NCI-H460 (cell line): ENCODE measurements around the gene CCT7. TPM values are rescaled to one million over a fixed set of nuclear protein-coding genes. Genes with fewer than 3 reads are reported as not detected.

ENCODE experiments used
- DNase-seq: peaks from one replicate; pipeline ENCODE4 v3.0.0-alpha.2; 2016; ENCODE audit warnings: low read depth; ENCODE audit errors: extremely low read depth
- total RNA-seq: library from RNA; depleted of rRNA; stranded (reverse); fragments of >200 nt; shearing (Covaris generic); gene quantifications from 2 replicates; pipeline ENCODE4 v1.2.3, GENCODE V29; 2014

The CCT7 gene
- total RNA-seq, 1 experiment from 2014 or later, result 538 TPM

DNA sequence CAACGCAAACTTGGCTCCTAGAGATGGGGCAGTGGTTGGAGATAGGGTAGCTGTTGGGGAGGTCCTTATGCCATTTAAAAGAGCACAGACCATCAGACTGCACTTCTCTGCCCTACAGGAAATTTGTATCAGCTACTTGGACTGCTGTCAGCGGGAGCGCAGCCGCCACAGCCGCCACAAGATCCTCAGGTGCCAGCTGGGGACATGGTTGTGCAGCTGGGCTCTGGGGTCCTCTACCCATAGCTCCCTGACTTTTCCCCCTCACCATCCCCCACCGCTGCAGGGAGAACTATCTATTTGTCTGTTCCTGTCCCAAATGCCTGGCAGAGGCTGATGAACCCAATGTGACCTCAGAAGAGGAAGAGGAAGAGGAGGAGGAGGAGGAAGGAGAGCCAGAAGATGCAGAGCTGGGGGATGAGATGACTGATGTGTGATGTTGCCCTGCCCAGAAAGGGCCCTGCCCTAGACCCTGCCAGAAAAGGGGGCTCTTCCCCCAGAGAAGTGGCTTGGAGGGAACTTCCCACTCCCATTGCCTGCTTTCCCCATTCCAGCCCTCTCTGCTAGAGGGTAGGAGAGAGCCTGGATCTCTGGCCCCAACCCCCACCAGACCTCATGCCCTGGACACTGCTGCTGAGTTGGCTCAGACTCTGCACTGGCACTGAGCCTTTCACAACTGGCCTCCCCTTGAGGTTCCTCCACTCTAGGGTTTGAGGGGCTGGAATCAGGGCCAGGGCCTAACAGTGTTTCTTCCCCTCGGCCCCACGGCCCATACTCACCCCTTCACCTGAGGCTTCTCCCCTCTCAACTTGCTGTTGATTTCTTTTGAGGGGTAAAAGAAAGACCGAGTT is 8.4 kb upstream of the CCT7 start:
- no peak for DNase-seq

DNA sequence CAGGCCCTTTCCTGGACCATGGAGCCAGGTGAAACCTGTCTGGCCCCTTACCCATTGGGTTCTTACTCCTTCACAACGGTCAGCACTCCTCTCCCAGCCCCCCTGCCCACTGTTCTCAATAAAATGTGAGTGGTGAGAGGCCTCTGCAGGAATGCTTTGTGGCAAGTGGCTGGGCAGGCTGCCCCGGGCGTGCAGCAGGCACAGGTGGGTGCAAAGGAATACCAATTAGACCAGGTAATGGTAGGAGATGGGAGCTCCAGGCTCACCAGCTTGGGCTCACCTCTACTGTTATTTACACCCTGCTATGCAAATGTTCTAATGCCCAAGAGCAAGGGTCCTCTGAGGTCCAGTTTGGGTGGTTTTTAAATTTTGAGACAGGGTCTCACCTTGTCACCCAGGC is 7.0 kb upstream of the CCT7 start:
- no peak for DNase-seq

DNA sequence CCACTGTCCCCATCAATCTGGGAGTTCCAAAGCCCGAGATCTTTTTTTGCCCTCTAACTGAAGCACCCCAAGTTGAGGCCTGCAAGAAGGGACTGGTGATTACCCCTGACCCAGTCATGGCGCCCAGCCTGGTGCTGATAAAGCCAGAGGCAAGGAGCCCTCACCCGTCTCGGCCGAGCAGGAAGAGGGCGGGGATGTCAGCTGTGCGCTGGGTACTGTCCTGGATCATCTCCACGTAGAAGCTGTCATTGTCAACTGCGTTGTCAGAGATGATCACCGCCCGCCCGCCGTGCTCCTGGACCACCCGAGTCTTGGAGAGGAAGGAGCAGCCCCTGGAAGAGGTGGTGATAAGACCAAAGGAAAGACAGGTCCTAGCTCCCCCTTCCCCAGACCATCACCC is 5.5 kb upstream of the CCT7 start:
- no peak for DNase-seq

DNA sequence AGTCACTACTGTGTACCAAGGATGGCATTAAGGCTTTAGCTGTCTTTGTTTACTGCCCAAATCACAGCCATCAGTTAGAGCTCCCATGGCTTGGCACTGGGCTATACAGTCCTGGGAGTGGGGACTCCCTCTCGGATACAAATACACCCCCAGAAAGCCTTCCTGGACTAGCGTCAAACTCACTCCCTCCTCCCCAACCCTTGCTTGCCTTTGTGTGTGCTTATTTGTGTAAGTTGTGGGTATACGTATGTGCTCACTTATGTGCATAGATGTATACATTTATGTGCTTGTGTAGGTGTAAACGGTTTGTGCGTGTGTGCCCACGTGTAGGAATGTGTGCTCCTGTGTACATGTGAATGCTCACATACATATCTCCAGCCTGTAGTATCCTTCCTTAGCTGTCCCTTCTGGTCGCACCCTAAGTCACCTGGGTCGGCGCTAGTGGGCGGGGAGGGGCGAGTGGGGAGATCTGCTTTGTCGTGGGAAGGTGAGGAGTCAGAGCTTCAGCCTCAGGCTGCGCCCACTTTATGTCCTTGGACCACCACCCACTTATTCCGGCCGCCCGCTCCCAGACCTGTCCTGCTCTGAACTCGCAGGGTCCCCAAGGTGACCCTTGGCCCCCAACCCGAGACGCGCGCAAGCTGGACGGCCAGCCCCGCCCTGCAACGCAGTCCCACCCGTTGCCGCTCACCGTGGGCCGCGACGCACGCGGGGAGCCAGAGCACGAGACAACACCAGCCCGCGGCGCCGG is 1.5 kb upstream of the CCT7 start:
- no peak for DNase-seq

DNA sequence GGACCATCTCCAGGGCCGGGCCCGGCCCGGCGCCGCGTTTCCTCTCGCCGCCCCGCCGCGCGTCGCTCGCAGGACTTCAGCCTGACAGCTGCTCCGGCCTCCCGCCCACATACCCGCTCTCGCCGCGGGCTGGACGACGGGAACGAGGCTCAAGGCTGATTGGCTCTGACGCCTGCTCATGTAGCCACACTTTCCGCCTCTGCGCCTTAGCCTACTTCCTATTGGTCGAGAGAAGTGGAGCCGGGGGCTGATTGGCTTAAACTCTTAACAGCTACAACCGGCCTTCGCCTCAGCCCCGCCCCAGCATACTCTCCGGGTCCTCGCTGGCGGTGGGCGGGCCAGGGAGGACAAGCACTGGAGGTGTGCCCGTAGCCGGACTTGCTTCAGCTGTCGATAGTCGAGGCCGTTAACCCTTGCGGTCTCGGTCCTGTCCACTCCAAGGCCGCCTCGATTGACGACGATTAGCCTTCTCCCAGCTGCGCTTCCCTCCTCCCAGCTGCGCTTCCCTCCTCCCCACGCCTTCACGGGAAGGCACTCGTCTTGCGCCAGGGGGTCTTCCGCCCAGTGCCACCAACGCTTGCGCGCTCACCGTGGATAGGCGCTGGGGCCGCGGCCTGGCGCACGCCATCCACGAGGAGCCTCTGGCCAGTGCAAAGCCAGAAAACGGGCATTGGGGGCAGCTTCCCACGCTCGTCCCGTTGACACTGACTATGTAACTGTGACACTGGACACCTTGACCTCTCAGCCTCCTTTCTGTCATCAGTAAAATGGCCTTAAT is 765 bp upstream of the CCT7 start, which contains the start of gene PRADC1:
TSS of gene PRADC1 (minus strand) at position 86 of the 778 bp plus-strand sequence. CDS start at position 7, 79 bp downstream.
- DNase-seq, result peak; percentile 100

DNA sequence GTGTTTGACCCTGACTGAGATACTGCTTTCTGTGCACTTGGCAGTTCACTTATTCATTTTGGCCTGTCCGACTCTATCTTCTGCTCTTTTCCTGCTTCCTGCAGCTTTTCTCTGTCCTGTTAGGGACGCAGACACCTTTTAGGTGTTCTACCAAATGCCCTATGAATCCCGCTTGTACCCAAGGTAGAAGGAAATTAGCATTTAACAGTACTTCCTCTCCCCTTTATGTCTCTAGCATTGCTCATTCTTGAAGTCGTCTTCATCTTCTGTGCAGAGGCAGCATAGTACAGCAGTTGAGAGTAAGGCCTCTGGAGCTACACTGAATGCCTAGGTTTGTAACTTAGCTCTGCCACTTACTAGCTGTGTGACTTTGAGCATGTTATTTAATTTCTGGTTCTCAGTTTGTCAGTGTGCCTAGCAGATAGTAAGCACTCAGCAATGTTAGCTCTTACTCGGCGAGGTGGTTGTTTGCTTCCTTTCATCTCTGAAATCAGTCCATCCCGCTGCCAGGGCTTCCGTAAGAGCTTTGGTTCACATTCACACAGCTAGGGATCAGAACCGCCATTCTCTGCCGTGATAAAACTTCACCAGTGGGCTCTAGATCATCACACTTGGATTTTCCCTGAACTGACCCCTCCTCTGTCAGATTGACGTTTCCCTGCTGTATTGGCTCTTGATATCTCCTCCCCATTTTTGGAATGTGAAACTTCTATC is 1.4 kb downstream of the CCT7 start:
- no peak for DNase-seq

DNA sequence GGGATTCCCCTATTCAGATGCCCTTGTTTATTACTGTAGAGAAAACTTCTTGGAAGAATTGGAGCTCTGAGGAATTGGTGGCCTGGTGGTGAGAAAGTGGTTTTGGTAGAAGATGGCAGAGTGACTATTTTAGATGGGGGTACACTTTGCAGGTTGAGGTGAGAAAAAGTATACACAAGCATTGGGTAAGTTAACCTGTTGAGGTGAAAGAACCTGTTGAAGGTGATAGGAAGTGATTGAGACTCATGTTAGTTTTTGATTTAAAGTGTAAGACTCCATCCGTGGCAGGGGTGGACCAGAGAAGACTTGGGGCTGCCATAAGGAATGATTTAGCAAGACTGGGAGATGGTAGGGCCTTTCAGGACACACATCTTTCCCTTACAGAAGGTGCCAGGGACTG is 3.1 kb downstream of the CCT7 start:
- no peak for DNase-seq

DNA sequence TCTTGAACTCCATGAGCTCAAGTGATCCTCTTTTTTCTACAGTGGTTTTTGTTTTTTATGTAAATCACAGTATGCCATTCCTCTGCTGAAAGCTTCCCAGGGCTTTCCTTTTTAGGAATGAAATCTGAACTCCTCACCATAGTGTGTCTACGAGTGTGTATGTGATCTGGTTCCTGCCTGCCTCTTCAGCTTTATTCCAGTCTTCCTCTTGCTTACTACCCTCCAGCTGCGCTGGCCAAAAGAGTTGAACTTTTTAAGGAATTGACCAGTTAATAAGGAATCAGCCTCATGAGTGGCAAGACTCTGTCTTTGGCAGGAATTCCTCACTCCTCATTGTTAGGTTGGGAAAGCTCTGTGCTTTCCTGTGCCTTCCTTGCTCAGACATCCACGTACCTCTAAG is 4.0 kb downstream of the CCT7 start:
- DNase-seq, result no peak

DNA sequence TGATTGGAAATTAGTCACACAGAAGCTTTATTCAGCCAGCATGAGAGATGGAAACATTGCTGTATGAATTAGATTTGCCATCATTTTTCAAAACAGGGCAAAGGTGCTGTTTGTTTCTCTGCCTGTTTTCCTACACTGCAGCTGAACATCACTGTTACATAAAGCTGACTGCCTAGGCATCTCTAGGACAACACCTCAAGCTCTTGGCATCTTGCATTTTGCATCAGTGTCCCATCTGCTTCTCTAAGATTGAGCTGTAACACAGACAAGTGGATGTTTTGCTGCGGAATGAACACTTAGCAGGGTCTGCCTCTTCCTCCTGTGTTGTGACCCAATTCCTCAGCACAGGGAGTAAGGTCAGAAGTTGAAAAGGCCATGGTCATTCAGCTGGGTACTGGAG is 4.9 kb downstream of the CCT7 start:
- no peak for DNase-seq

DNA sequence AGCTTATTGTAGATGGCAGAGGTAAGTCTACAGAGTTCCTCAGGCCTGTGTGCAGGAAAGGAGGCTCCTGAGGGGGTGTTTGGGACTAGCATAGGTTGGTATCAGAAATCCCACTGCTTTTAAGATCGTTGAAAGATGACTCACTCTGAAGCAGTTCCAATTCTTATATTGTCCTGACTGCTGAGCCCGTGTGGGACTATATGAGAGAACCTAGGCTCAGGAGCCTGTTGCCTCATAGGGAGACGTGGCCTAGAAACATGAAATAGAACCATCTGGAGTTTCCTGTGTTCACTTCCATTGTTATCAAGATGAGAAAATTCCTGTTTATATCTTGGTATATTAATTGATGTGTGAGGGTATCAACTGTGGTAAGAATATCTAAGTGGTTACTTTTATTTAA is 5.7 kb downstream of the CCT7 start:
- no peak for DNase-seq

DNA sequence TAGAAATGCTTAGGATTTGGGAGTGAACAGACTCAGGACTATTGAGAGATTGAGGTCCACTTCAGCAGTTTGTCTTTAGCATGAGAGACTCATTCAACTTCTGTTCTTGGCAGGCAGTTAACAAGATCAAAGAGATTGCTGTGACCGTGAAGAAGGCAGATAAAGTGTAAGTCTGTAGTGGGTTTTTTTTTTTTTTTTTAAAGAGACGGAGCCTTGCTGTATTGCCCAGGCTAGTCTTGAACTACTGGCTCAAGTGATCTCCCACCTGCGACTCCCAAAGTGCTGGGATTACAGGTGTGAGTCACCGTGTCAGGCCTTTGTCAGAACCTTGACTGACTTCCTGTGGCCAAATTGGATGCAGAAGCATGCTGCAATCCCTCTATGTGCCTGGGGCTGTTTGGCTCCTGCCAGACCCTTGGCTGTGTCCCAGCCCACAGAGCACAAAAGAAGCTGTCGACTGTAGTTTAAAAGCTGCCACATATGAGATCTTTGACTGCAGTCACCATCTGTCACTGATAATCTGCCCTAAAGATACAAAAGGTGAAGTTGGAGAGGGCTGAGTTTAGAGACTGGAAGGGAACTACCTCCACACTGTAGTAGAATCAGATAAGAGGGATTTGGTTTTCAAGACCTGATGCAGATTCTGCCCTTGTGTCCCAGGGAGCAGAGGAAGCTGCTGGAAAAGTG is 9.9 kb downstream of the CCT7 start:
- DNase-seq, result no peak

DNA sequence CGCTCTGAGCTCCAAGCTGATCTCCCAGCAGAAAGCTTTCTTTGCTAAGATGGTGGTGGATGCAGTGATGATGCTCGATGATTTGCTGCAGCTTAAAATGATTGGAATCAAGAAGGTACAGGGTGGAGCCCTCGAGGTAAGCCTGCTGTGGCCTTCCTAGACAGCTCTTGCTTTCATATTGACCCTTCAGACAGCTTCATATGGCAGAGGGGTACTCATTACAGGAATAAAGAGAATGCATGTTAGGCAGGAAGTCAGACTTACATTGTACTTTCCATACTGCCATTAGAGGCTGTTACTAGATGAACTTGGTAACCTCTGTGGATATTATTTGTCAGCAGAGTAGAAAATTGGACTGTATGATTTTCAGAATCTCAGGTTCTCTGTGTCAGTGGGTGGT is 10.5 kb downstream of the CCT7 start:
- no peak for DNase-seq

DNA sequence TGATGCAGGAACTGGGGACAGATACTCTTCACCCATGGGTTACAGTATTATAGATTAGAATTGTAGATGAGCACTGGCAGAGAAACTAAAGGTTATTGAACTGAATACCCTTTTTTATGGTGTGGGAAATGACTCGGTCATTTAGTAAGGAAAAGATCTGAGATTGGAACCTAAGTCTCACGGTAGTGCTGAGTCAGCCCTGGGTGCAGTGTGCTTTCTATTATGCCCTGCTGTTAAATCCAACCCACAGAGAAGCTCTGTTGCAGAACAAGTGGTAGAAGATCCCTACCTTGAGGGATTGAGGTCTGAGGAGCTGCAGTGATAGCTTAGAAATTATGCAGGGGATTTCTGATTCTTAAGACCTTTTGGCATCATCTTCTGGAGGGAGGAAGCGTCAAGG is 12.7 kb downstream of the CCT7 start:
- DNase-seq, result no peak

DNA sequence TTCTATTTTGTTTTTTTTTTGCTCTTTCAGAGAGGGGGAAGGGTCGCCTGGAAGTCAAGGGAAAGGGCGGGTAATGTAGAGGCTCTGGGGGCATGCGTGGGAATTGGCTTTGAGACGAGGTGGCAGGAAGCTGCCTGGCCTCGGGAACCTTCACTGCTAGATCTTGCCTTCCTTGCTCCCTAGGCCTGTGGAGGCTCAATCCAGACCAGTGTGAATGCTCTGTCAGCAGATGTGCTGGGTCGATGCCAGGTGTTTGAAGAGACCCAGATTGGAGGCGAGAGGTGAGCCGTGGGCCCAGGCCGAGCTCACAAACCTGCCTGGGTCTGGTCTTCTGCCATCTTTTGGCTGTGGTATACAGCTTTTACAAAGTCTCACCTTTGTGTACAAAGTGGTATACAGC is 15.5 kb downstream of the CCT7 start:
- DNase-seq, result no peak

DNA sequence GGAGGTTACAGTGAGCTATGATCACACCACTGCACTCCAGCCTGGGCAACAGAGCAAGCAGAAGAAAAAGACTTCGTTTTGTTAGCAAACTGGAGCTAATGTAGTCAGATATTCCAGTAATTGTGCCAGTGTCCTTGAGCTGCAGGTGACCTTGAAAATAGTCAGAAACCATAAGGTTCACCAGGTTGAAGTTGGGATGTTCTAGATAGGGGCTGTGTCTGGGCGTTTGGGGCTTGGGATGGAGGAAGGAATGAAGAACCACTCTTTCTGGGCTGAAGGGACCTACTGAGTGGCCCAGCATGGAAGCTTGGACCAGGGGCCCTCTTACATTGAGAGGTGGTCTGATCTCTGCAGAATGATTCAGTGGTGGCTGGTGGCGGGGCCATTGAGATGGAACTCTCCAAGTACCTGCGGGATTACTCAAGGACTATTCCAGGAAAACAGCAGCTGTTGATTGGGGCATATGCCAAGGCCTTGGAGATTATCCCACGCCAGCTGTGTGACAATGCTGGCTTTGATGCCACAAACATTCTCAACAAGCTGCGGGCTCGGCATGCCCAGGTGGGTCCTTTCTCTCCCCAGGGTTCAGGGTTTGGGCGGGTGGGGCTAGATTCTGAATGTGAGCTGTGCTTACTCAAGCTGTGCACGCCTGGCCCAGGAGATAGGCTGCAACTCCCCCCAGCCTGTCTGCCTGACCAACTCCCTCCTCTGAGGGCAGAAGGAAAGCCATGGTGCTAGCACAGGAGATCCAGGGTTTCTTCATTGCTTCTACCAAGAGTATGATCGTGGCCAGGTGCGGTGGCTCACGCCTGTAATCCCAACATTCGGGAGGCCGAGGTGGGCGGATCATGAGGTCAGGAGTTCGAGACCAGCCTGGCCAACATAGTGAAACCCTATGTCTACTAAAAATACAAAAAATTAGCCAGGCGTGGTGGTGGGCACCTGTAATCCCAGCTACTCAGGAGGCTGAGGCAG is 17.1 kb downstream of the CCT7 start:
- no peak for DNase-seq

DNA sequence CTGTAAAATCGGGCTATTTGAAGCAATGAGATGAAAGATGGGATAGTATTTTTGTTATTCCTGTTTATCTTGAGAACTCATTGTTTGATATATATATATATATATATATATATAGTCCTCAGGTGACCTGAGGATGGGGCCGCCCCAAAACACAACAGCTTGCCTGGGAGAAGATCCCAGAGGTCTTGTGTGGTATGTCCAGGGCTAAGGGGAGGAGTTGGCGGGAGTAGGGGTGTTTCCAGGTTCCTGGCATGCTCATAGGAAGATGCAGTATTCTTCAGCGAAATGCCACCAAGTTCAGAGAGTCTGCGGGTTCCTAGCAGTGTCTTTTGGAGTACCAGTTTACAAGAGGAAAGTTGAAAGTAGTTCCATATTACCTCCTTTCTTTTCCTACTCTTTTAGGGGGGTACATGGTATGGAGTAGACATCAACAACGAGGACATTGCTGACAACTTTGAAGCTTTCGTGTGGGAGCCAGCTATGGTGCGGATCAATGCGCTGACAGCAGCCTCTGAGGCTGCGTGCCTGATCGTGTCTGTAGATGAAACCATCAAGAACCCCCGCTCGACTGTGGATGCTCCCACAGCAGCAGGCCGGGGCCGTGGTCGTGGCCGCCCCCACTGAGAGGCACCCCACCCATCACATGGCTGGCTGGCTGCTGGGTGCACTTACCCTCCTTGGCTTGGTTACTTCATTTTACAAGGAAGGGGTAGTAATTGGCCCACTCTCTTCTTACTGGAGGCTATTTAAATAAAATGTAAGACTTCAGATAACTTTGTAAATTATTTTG is 18.3 kb downstream of the CCT7 start:
- DNase-seq, result no peak

DNA sequence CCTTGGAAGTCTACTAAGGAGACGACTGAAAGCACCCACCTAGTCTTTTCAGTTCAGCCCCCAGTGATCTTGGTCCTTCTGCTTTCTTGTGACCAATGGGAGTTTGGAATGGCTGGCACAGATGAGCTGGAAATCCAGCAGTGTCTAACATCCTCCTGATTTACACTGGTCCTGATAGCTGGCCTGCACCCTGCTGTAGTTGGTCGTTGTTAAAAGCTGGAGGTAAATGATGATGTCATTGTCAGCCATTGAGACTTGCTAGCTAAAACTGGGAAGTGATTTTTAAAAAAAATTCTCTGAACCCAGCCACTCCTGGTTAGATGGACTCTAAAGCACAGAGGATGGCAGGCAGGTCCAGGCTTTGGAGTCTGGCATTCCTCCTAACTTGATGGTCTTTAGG is 19.3 kb downstream of the CCT7 start:
- DNase-seq, result no peak

DNA sequence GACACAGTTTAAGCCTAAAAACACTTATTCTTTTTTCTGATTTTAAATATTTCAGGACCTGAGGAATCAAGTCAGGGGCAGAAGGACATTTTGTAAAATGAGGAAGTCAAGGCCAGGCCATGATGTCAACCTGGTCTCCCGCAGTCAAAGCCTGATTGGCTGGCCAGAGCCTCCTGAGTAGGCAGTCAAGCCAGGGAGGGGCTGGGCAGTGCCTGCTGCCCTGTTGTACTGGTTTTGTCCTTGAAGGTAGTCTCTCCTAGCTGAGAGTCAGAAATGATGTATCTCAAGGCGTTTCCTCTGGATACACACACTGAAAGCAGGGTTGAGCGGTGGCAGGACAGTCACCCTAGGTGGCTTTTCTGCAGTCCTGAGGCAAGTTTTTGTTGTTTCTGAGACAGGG is 19.8 kb downstream of the CCT7 start:
- no peak for DNase-seq
